ENCODE results near the gene STK17A. TPM values are rescaled to one million over a fixed set of nuclear protein-coding genes. Genes with fewer than 3 reads are reported as not detected.
"Not testable (repeated sequence)": the region's sequence is repeated elsewhere in the genome, so short reads cannot be mapped to it uniquely, and the experiment has no call there.

Gene STK17A
- total RNA-seq, 1 donor from 2014 or later = 44.8 TPM

GRCh38 chr7:43660141-43660540, 77.2 kb downstream of the STK17A start:
- Mint-ChIP-seq H3K4me3 (no peak overlapping the region), H3K27ac (peak overlapping the region; percentile 61), H3K27me3 (ENCODE audit: insufficient read depth) (no peaks in the 10 kb centered on the region), H3K9me3 (peaks cover 3% of the 10 kb centered on the region), H3K4me1 (ENCODE audit: low read depth) (peaks cover 49% of the 10 kb centered on the region), H3K36me3 (ENCODE audit: low read depth) (peaks cover 37% of the 10 kb centered on the region)
- intact Hi-C loops (cut with micrococcal nuclease) = loop anchor here (10.0 kb wide), 2 partner anchors 585 to 1775 kb away; no protein-coding TSS in a partner anchor
- no peak for DNase-seq (ENCODE audit: low spot score)

- H3K4me1 Mint-ChIP-seq (ENCODE audit: low read depth) = peaks cover 50% of the 10 kb centered on the region
- no peaks in the 10 kb centered on the region for H3K27me3 Mint-ChIP-seq (ENCODE audit: insufficient read depth)
- no peak overlapping the region for H3K4me3 Mint-ChIP-seq
- intact Hi-C loops (cut with micrococcal nuclease) = loop anchor here (10.0 kb wide), 2 partner anchors 590 to 1780 kb away; no protein-coding TSS in a partner anchor
- H3K27ac Mint-ChIP-seq = peak overlapping the region; percentile 44
- peaks cover 19% of the 10 kb centered on the region for H3K9me3 Mint-ChIP-seq
- peaks cover 42% of the 10 kb centered on the region for H3K36me3 Mint-ChIP-seq (ENCODE audit: low read depth)
- DNase-seq (ENCODE audit: low spot score) = no peak
Measured at GRCh38 chr7:43664681-43665080, 81.8 kb downstream of the STK17A start.

GRCh38 chr7:43666938-43667337, 84.0 kb downstream of the STK17A start:
- no peak overlapping the region for H3K4me3 Mint-ChIP-seq
- peaks cover 27% of the 10 kb centered on the region for H3K9me3 Mint-ChIP-seq
- no peak overlapping the region for H3K27ac Mint-ChIP-seq
- peaks cover 50% of the 10 kb centered on the region for H3K4me1 Mint-ChIP-seq (ENCODE audit: low read depth)
- no peak for DNase-seq (ENCODE audit: low spot score)
- no peaks in the 10 kb centered on the region for H3K27me3 Mint-ChIP-seq (ENCODE audit: insufficient read depth)
- peaks cover 41% of the 10 kb centered on the region for H3K36me3 Mint-ChIP-seq (ENCODE audit: low read depth)
- intact Hi-C loops (cut with micrococcal nuclease) = loop anchor here (10.0 kb wide), 2 partner anchors 592 to 1782 kb away; no protein-coding TSS in a partner anchor

GRCh38 chr7:43668035-43668434, 85.1 kb downstream of the STK17A start:
- DNase-seq (ENCODE audit: low spot score) = no peak
- Mint-ChIP-seq H3K4me3 (no peak overlapping the region), H3K9me3 (peaks cover 36% of the 10 kb centered on the region), H3K27ac (no peak overlapping the region), H3K27me3 (ENCODE audit: insufficient read depth) (no peaks in the 10 kb centered on the region), H3K4me1 (ENCODE audit: low read depth) (peaks cover 50% of the 10 kb centered on the region), H3K36me3 (ENCODE audit: low read depth) (peaks cover 47% of the 10 kb centered on the region)
- intact Hi-C loops (cut with micrococcal nuclease) = loop anchor here (10.0 kb wide), 2 partner anchors 593 to 1783 kb away; no protein-coding TSS in a partner anchor

- Mint-ChIP-seq H3K4me1 (ENCODE audit: low read depth) (peaks cover 51% of the 10 kb centered on the region), H3K9me3 (peaks cover 44% of the 10 kb centered on the region), H3K36me3 (ENCODE audit: low read depth) (peaks cover 51% of the 10 kb centered on the region), H3K27ac (peak overlapping the region; percentile 91), H3K27me3 (ENCODE audit: insufficient read depth) (no peaks in the 10 kb centered on the region), H3K4me3 (peak overlapping the region; percentile 65)
- intact Hi-C loops (cut with micrococcal nuclease) = loop anchor here (1.0 to 10.0 kb wide), 5 partner anchors 9 to 1785 kb away; no protein-coding TSS in a partner anchor
- peak; percentile 29 for DNase-seq (ENCODE audit: low spot score)
Measured at GRCh38 chr7:43669286-43670081, 86.6 kb downstream of the STK17A start.

- H3K4me1 Mint-ChIP-seq (ENCODE audit: low read depth) = peaks cover 42% of the 10 kb centered on the region
- peaks cover 47% of the 10 kb centered on the region for H3K9me3 Mint-ChIP-seq
- no peaks in the 10 kb centered on the region for H3K27me3 Mint-ChIP-seq (ENCODE audit: insufficient read depth)
- H3K36me3 Mint-ChIP-seq (ENCODE audit: low read depth) = peaks cover 50% of the 10 kb centered on the region
- H3K4me3 Mint-ChIP-seq = no peak overlapping the region
- no peak for DNase-seq (ENCODE audit: low spot score)
- intact Hi-C loops (cut with micrococcal nuclease) = no loop called here
- no peak overlapping the region for H3K27ac Mint-ChIP-seq
Measured at GRCh38 chr7:43671521-43671920, 88.6 kb downstream of the STK17A start.

GRCh38 chr7:43673243-43673976, 90.5 kb downstream of the STK17A start:
- H3K4me1 Mint-ChIP-seq (ENCODE audit: low read depth) = peaks cover 45% of the 10 kb centered on the region
- intact Hi-C loops (cut with micrococcal nuclease); H3K27me3 Mint-ChIP-seq (ENCODE audit: insufficient read depth); H3K27ac Mint-ChIP-seq; DNase-seq (ENCODE audit: low spot score); H3K4me3 Mint-ChIP-seq: not testable (repeated sequence)
- H3K36me3 Mint-ChIP-seq (ENCODE audit: low read depth) = peaks cover 42% of the 10 kb centered on the region
- peaks cover 43% of the 10 kb centered on the region for H3K9me3 Mint-ChIP-seq

- no peak overlapping the region for H3K27ac Mint-ChIP-seq
Measured at GRCh38 chr7:43674559-43675436, 91.9 kb downstream of the STK17A start.

More at GRCh38 chr7:43674559-43675436, 91.9 kb downstream of the STK17A start:
- H3K9me3 Mint-ChIP-seq = peaks cover 37% of the 10 kb centered on the region
- intact Hi-C loops (cut with micrococcal nuclease) = no loop called here
- no peaks in the 10 kb centered on the region for H3K27me3 Mint-ChIP-seq (ENCODE audit: insufficient read depth)
- no peak overlapping the region for H3K4me3 Mint-ChIP-seq
- no peak for DNase-seq (ENCODE audit: low spot score)
- peaks cover 38% of the 10 kb centered on the region for H3K36me3 Mint-ChIP-seq (ENCODE audit: low read depth)
- H3K4me1 Mint-ChIP-seq (ENCODE audit: low read depth) = peaks cover 43% of the 10 kb centered on the region

Other genes starting within 250 kb of the STK17A start
- gene COA1, start 146.4 kb downstream of the STK17A start, total RNA-seq = 81.7 and 88.6 TPM in 2 replicates
- 48.1 and 52.9 TPM in 2 replicates for gene BLVRA, start 175.6 kb downstream of the STK17A start, total RNA-seq

All from activated T-helper 1 cell treated with anti-CD3 and anti-CD28 coated beads, Interleukin-12 subunit alpha, Interleukin-12 subunit beta, Interleukin-2, Interleukin-4 antibody, amounts not matched to agents 30 ng/mL and 10 ng/mL and 1 ng/mL, durations not matched to agents 14 hours and 24 hours and 36 hours (primary cell).